HUES6 (cell line): Measurements from ENCODE around the gene ADSL.

Experiments
- H3K27ac ChIP-seq: 2 replicates; pipeline ENCODE4 v1.7.0; 2013; ENCODE audit warnings: low read depth, mild to moderate bottlenecking, low read length, inconsistent platforms
- H3K27me3 ChIP-seq: 2 replicates; pipeline ENCODE4 v1.6.1; 2013; ENCODE audit warnings: low read length; ENCODE audit not compliant: control insufficient read depth, insufficient read depth
- H3K36me3 ChIP-seq: 2 replicates; pipeline ENCODE4 v1.6.1; 2013; ENCODE audit warnings: low read length; ENCODE audit not compliant: control insufficient read depth, insufficient read depth
- H3K4me1 ChIP-seq: 2 replicates; pipeline ENCODE4 v1.6.1; 2013; ENCODE audit warnings: low read length; ENCODE audit not compliant: control insufficient read depth, insufficient read depth
- H3K4me3 ChIP-seq: 2 replicates; pipeline ENCODE4 v1.5.1; 2013; ENCODE audit warnings: low read depth, low read length
- H3K9ac ChIP-seq: one replicate; pipeline ENCODE4 v1.6.1; 2013; ENCODE audit warnings: mild to moderate bottlenecking, low read length
- H3K9me3 ChIP-seq: 2 replicates; pipeline ENCODE4 v1.6.1; 2013; ENCODE audit warnings: low read depth, low read length; ENCODE audit not compliant: control insufficient read depth, insufficient read depth

Gene ADSL

DNA sequence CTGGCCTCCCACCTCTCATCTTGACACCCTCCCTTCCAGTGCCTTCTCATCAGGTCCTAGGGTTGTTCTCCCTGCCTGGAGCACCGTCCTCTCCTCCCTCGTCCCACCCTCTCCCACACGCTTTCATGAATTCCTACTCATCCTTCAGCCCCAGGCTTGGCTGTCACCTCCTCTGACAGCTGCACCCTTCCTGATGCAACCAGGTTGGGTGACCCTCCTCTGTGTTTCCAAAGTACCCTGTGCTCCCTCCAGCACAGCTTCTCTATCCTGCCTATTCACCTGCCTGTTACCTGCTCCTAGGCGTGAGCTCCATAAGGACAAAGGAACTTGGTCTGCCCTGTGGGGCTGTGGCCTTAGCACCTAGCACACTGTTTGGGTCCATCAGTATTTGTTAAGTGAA is 82.5 kb downstream of the ADSL start:
- Histone ChIP-seq H3K9me3 (no peaks in the 10 kb centered on the region), H3K4me1 (no peaks in the 10 kb centered on the region), H3K36me3 (peaks cover 62% of the 10 kb centered on the region), H3K4me3 (no peak overlapping the region), H3K9ac (no peak overlapping the region), H3K27me3 (no peaks in the 10 kb centered on the region), H3K27ac (no peak overlapping the region)

DNA sequence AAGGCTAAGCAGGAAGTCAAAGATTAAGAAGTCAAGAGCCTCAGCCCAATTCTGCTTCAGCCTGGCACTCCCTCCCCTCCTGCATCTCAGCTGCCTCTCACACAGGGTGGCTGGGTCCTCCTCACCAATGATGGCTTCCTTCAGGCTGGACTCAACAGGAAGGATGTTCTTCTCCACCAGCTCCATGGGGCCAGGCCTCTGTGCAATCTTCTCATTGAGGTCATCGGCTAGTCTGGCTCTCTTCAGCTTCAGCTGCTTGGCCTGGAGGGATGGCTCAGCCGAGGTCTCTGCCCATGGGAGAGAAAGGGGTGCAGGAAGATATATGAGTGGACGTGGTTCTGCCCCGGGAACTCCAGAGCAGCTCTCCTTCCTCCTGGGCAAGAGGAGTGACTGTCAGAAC is 83.2 kb downstream of the ADSL start:
- Histone ChIP-seq H3K9me3 (no peaks in the 10 kb centered on the region), H3K4me1 (no peaks in the 10 kb centered on the region), H3K4me3 (no peak overlapping the region), H3K27me3 (no peaks in the 10 kb centered on the region), H3K27ac (no peak overlapping the region), H3K9ac (no peak overlapping the region), H3K36me3 (peaks cover 58% of the 10 kb centered on the region)

DNA sequence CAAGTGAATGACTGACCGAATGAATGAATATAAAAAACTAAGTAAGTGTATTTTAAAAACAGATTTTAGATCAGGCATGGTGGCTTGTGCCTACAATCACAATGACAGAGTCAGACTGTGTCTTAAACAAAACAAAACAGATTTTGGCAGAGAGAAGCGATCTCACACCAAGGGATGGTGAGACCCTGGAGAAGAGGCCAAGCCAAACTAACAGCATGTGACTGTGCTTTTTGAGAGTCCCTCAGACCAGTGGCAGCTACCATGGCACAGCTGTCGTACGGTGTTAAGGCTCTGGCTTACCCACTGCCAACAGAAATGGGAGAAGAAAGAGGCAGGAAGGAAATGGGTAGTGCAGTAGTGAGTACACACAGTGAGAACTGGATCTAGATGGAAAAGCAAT is 84.7 kb downstream of the ADSL start:
- peaks cover 52% of the 10 kb centered on the region for H3K36me3 ChIP-seq
- H3K4me1 ChIP-seq = no peaks in the 10 kb centered on the region
- no peak overlapping the region for H3K27ac ChIP-seq

DNA sequence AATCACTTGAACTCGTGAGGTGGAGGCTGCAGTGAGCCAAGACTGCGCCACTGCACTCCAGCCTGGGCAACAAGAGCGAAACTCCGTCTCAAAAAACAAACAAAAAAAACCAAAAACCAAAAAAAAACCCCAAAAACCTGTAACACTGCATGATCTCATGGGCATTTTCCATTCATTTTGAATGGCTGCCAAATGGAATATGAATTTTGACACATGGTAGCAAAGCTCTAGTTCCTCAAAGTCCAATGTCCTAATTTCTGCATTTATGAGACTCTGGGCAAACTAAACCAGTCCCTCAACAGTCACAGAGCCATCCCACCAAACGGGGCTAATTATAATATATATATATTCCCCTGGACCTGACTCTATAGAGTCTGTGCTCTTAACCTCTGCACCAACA is 85.9 kb downstream of the ADSL start:
- no peak overlapping the region for H3K9ac ChIP-seq
- no peaks in the 10 kb centered on the region for H3K9me3 ChIP-seq
- peaks cover 6% of the 10 kb centered on the region for H3K4me1 ChIP-seq
- H3K36me3 ChIP-seq = peaks cover 44% of the 10 kb centered on the region
- H3K4me3 ChIP-seq = no peak overlapping the region
- no peaks in the 10 kb centered on the region for H3K27me3 ChIP-seq
- no peak overlapping the region for H3K27ac ChIP-seq

More for the DNA sequence above, 84.7 kb downstream of the ADSL start:
- Histone ChIP-seq H3K9ac (no peak overlapping the region), H3K4me3 (no peak overlapping the region), H3K27me3 (no peaks in the 10 kb centered on the region), H3K9me3 (no peaks in the 10 kb centered on the region)

GRCh38 chr22:40432625-40433024 is 86.3 kb downstream of the ADSL start:
- peaks cover 41% of the 10 kb centered on the region for H3K36me3 ChIP-seq
- no peak overlapping the region for H3K27ac ChIP-seq
- no peak overlapping the region for H3K4me3 ChIP-seq
- H3K9me3 ChIP-seq = no peaks in the 10 kb centered on the region
- H3K4me1 ChIP-seq = peaks cover 11% of the 10 kb centered on the region
- no peak overlapping the region for H3K9ac ChIP-seq
- H3K27me3 ChIP-seq = no peaks in the 10 kb centered on the region

GRCh38 chr22:40433416-40434090 is 87.3 kb downstream of the ADSL start:
- Histone ChIP-seq H3K27me3 (no peaks in the 10 kb centered on the region), H3K4me3 (no peak overlapping the region), H3K9me3 (no peaks in the 10 kb centered on the region), H3K27ac (no peak overlapping the region), H3K36me3 (peaks cover 32% of the 10 kb centered on the region), H3K4me1 (peaks cover 14% of the 10 kb centered on the region), H3K9ac (no peak overlapping the region)

GRCh38 chr22:40434106-40434505 is 87.8 kb downstream of the ADSL start:
- Histone ChIP-seq H3K27ac (no peak overlapping the region), H3K36me3 (peaks cover 27% of the 10 kb centered on the region)

GRCh38 chr22:40434745-40435144 is 88.4 kb downstream of the ADSL start:
- no peak overlapping the region for H3K4me3 ChIP-seq
- H3K9me3 ChIP-seq = no peaks in the 10 kb centered on the region
- no peaks in the 10 kb centered on the region for H3K27me3 ChIP-seq
- no peak overlapping the region for H3K9ac ChIP-seq
- H3K4me1 ChIP-seq = peaks cover 14% of the 10 kb centered on the region
- H3K27ac ChIP-seq = no peak overlapping the region
- H3K36me3 ChIP-seq = peaks cover 20% of the 10 kb centered on the region

More at GRCh38 chr22:40434106-40434505, 87.8 kb downstream of the ADSL start:
- Histone ChIP-seq H3K27me3 (no peaks in the 10 kb centered on the region), H3K4me3 (no peak overlapping the region), H3K9ac (no peak overlapping the region), H3K4me1 (peaks cover 14% of the 10 kb centered on the region), H3K9me3 (no peaks in the 10 kb centered on the region)

DNA sequence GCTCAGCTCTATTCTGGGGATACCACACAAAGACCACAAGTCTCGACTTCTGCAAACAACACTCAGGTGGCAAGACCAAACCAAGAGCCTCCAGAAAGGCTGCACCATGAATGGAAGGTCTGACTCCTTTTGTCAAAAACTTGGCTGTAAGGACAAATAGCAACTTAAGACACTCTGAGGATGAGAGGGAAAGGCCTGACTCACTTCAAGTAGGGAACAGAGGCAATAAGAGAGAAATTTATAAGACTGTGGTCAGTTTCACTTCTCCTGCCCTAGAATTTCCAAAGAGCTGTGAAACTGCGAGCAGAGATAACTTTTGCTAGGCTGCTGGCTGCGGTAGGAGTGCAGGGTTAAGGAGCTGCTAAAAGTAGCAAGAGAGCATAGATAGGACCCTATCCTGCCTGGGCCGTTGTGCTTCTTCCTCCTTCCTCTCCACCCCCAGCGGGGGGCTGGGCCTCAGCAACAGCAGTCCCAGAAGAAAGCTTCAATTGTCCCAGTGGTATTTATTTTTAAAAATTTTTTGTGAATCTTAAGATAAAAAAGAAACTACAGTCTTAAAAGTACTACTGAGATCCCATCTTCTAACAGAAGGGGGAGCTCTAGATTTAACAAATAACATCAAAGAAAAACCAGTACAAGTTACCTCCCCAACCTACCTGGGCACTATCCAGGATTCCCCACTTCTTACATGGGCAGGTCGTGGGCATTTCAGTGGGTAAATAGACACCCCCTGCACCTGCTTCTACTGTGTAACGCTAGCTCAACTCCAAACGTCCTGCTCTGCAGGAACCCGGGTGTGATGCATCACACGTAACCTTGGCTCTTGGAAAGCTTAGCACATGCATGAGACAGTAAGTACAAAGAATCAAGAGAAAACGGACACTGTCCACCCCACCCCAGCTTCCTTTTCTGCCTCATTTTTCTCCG is 90.5 kb downstream of the ADSL start:
- no peaks in the 10 kb centered on the region for H3K27me3 ChIP-seq
- no peaks in the 10 kb centered on the region for H3K9me3 ChIP-seq
- no peak overlapping the region for H3K9ac ChIP-seq
- H3K4me3 ChIP-seq = no peak overlapping the region
- H3K27ac ChIP-seq = no peak overlapping the region
- peaks cover 14% of the 10 kb centered on the region for H3K4me1 ChIP-seq
- H3K36me3 ChIP-seq = peaks cover 8% of the 10 kb centered on the region; the same call in 1 of the 2 replicates
